Transverse colon (tissue), 3 donors: ENCODE results near the gene VAV2.

Source experiments
- CTCF ChIP-seq, 5 experiments: fragments of 200-600 bp in 3 of 5; fragments of 450-650 bp in 2 of 5; sonication (generic) in 3 of 5; IDR thresholded peaks; 1 replicate in 2 of 5; 2 replicates in 3 of 5; pipeline ENCODE4 v1.5.1; 2016 to 2017; ENCODE audit warnings: antibody characterized with exemption in 5 of 5, inconsistent platforms in 3 of 5, mild to moderate bottlenecking in 2 of 5, moderate library complexity in 1 of 5
- POLR2A ChIP-seq: fragments of 450-650 bp; IDR thresholded peaks from one replicate; pipeline ENCODE4 v1.6.1; 2016; ENCODE audit warnings: antibody characterized with exemption, mild to moderate bottlenecking, moderate library complexity

DNA sequence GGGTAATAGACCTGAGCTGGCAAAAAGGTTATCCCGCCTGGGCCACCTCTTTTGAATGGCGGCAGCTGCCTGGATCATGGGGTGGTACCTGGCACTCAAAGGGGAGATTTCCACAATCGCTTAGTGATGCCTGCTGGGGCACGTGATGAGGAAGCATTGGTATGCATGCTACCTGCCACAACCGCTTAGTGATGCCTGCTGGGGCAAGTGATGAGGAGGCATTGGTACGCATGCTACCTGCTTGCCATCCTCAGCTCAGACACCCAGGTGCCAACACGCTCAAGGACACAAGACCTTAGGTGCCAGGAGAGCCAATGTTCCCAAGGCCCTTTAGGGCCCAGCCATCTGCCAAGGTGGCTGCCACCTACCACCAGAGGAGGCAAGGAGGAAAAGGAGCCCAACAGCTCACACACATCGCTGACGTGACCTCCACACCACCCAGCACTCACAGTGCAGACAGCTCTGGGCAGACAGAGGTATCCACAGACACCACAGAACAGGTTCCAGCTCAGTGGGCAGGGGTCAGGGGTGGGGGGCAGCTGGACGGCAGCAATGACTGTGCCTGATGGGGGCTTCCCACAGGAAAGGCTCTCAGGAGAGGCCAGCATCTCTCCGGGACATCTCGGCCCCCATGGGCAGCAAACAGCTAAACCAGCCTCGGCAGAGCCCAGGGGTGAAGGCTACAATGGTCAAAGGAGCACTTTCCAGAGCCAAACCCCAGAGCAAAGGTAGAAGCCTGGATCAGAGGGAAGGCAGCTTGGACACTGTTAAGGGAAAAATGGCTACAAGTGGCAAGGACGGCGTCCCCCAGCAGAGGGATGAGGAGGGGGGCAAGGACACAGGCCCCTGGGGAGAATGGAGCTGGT is 210.9 kb downstream of the VAV2 start:
- TF ChIP-seq POLR2A, result no peak
- TF ChIP-seq CTCF (IDR thresholded peaks at IDR 0.05), result no peak
